Right kidney (tissue), 1 donor: ENCODE data around the gene RNF115.

Experiments used
- DNase-seq: peaks from one replicate; pipeline ENCODE4 v3.0.0-alpha.2; 2016

The RNF115 gene

DNA sequence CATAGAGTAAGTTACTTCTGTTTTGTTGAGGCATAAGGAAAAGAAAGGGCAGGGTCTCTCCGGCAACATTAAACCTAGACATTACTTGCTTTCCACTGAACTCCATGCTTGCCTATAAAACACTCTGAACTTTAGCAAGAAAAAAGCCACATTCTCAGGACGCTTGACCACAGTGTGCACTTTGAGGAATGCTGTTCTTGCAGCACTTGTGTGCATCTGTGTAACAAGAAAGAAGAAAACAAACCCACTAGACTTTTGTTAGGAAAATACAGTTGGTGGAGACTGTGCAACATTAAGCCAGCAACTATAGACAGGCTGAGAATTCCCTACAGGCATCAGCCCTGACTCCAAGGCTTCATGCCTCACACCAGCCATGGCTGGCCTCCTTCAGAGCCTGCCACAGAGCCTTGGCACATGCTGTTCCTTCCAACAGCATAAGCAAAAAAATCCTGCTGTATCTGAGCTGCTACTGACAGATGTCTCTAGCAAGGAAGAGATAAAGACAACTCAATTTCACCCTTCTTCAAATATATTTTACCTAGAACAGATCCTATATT lies 122.5 kb downstream of the RNF115 start:
- DNase-seq, result no peak

DNA sequence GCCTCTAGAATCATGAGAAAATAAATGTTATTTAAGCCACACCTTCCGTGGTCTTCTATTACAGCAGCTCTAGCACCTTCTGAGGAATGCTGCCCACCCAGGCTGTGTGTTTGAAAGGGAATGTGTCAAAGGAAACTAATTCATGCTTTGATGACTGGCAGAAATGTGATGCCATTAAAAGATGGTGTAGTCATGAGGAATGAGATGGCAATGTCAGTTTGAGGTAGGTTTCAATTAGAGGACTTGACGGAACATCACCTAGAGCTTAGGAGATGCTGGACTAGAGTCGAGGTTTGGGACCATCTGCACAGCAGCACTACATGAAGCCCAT lies 127.3 kb downstream of the RNF115 start:
- no peak for DNase-seq

DNA sequence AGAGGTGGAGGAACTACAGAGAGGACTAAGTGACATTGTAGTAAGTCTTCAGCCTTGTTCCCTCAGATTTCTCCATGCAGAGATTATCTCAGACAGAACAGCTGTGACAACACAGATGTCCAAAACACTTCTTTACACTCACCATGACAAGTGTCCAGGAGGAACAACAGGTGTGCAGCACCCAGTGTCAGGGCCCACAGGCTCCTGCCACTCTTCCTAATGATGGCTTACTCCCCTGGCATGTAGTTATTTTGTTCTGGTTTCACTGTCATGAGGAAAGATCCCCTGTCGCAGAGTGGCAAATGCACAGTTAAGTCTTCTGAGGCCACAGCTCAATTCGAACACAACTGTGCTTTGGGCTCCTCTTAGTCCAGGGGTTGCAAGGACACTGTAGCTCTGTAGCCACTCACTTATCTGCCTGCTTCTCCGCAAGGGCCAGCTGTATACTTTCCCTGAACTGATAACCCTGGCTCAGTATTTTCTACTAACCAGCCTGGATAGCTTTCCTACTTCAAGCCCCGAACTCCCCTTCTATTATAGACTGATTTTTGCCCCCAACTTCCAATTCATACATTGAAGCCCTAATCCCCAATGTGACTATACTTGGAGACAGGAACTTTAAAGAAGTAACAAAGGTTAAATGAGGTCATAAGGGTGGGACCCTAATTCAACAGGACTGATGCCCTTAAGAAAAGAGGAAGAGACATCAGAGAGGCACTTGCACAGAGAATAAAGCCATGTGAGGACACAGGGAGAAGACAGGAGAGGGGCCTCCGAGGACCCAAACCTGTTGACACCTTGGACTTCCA lies 127.9 kb downstream of the RNF115 start:
- DNase-seq, result no peak

DNA sequence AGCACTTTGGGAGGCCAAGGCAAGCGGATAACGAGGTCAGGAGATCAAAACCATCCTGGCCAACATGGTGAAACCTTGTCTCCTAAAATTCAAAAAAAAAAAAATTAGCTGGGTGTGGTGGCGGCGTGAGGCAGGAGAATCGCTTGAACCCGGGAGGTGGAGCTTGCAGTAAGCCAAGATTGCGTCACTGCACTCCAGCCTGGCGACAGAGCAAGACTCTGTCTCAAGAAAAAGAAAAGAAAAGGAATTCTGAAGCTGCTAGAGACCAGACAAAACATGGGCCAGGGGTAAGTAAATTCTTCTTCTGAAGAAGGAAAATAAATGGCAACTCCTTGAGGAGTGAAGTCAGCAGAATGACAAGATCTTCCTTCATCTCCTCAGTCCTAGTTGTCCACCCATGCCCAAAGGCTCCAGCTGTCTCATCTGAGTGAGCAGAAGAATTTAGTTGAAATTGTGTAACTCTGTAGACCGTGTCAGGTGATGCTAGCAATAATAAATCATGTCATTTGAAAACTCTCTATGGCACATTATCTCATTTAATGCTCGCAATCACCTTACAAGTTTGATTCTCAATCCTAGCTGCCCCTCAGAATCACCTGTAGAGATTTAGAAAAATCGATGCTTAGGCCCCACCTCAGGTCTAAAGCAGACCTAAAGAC lies 131.0 kb downstream of the RNF115 start:
- DNase-seq, result no peak

DNA sequence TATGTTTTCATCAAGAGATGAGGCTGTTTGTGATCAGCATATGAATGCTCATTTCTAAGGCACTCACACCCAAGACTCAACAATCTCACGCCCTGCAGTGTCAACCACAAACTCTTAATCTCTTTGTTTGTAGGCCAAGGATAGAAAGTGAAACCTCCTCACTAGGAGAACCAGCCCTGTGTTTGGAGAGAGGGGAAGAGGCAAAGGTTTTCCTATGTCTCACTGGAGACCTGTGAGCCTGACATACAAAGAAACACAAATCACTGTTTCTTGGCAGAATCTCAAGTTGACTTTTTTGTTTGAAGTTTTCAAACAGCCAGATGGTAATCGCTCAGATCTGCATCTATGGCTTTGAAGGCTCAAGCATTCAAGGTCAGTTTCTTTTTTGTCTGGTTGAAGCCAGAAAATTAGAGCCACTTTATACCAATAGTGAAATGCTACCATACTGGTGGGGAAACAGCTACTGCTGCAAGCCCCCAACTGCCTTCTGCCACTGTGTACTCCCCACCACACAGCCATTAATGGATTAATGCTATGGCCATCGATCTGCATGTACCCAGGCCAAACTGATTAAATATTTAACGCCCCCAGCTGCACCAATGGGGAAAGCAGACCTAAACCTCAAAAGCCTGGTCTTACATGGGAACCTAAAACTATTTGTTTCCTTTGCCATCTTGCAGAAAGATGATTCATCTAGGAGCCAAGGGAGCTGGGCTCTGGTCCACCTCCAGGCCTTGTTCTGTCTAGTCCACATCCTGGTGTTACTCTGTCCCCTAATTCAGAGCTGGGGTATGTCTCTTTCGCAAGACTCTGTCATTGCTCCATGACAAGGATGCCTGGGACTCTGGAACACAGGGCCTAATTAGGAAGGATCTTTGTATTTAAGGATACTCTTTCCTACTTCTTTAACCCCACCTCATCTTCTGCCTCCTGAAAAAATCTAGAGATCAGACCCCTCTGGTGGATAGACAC lies 133.0 kb downstream of the RNF115 start:
- no peak for DNase-seq

DNA sequence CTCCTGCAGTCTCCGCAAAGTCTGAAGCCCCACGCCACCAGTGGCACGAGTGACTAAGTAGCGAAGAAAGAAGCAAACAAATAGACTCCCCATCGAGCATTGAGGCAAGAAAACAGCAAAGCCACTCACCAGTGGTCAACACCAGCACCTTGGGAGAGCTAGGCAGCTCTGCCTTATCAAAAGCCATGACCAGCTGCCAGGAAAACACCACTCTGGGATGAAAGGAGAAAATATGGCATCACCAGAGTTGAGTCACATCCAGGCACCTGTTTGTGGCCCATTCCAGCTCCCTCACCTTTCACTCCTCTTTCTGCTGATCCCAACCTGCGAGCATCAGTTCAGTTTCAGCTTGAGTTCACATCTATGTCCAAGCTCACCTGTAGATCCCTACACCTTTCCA lies 134.0 kb downstream of the RNF115 start:
- DNase-seq, result no peak

DNA sequence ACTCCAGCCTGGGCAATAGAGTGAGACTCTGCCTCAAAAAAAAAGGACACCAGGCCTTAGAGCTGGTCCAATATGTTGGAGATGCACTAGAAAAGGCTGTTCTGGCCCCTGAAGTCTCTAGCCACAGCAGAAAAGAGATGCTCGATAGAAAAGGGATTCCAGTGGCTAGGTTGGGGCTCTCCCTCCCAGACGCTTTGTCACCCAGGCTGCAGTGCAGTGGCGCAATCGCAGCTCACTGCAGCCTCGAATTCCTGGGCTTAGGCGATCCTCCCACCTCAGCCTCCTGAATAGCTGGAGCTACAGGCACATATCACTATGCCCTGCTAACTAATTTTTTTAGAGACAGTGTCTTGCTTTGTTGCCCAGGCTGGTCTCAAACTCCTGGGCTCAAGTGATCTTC lies 135.0 kb downstream of the RNF115 start:
- DNase-seq, result no peak
